Skeletal muscle satellite cell (primary cell): ENCODE results near the gene SLFN14. TPM values are rescaled to one million over a fixed set of nuclear protein-coding genes. Genes with fewer than 3 reads are reported as not detected.
"Not testable (repeated sequence)": the region's sequence is repeated elsewhere in the genome, so short reads cannot be mapped to it uniquely, and the experiment has no call there.

Experiments
- H3K27me3 ChIP-seq: 2 replicates; pipeline ENCODE4 v1.7.0; 2013; ENCODE audit warnings: low read length; ENCODE audit not compliant: control insufficient read depth, insufficient read depth
- H3K36me3 ChIP-seq: 2 replicates; pipeline ENCODE4 v1.7.0; 2013; ENCODE audit warnings: mild to moderate bottlenecking, control low read depth, low read length; ENCODE audit not compliant: insufficient read depth
- H3K4me1 ChIP-seq: 2 replicates; pipeline ENCODE4 v1.7.0; 2013; ENCODE audit warnings: low read length; ENCODE audit not compliant: control insufficient read depth, insufficient read depth
- H3K4me2 ChIP-seq: 2 replicates; pipeline ENCODE4 v1.7.0; 2013; ENCODE audit warnings: mild to moderate bottlenecking, low read length
- H3K4me3 ChIP-seq: 2 replicates; pipeline ENCODE4 v1.7.0; 2013; ENCODE audit warnings: low read length
- H3K9ac ChIP-seq: 2 replicates; pipeline ENCODE4 v1.7.0; 2013; ENCODE audit warnings: mild to moderate bottlenecking, low read depth, low read length, moderate library complexity
- H3K9me3 ChIP-seq: replicated peaks from 2 replicates; pipeline ENCODE4 v1.7.0; 2013; ENCODE audit warnings: mild to moderate bottlenecking, control low read depth, low read length
- small RNA-seq: library from RNA; depleted of rRNA; stranded (forward); fragments of <200 nt; gene quantifications from one replicate; pipeline ENCODE3, GENCODE V24; 2012

SLFN14 gene

GRCh38 chr17:35519906-35520442 lies 40.6 kb downstream of the SLFN14 start:
- no peak overlapping the region for H3K9ac ChIP-seq
- H3K36me3 ChIP-seq, result no peaks in the 10 kb centered on the region
- no peaks in the 10 kb centered on the region for H3K4me1 ChIP-seq
- peaks cover 36% of the 10 kb centered on the region for H3K27me3 ChIP-seq
- no peak overlapping the region for H3K4me3 ChIP-seq
- no peak overlapping the region for H3K4me2 ChIP-seq
- no peaks in the 10 kb centered on the region for H3K9me3 ChIP-seq

DNA sequence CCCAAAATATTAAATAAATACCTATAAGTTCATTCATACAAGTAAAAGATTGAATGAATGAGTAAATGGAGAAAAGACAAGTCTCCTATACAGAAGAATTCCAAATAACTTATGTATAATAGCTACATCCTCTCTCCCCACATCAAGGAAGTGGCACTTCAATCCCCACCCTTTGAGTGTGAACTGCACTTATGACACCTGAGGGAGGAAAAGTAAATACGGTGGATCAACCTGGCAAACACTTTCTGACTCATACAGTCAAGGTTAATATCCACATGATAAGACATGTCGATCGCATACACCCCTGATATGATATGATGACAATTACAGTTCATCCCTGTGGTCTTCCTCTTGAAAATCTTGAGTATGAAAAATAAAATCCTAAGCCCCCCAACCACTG lies 41.2 kb downstream of the SLFN14 start:
- no peaks in the 10 kb centered on the region for H3K9me3 ChIP-seq
- H3K27me3 ChIP-seq, result peaks cover 41% of the 10 kb centered on the region
- no peak overlapping the region for H3K4me3 ChIP-seq
- no peaks in the 10 kb centered on the region for H3K36me3 ChIP-seq
- no peak overlapping the region for H3K4me2 ChIP-seq
- H3K4me1 ChIP-seq, result no peaks in the 10 kb centered on the region
- no peak overlapping the region for H3K9ac ChIP-seq

- not testable (repeated sequence) for H3K4me2 ChIP-seq, H3K36me3 ChIP-seq, H3K4me3 ChIP-seq, H3K9ac ChIP-seq, H3K9me3 ChIP-seq, H3K4me1 ChIP-seq
- H3K27me3 ChIP-seq, result peaks cover 41% of the 10 kb centered on the region
These were observed 42.2 kb downstream of the SLFN14 start for GRCh38 chr17:35518431-35518830.

DNA sequence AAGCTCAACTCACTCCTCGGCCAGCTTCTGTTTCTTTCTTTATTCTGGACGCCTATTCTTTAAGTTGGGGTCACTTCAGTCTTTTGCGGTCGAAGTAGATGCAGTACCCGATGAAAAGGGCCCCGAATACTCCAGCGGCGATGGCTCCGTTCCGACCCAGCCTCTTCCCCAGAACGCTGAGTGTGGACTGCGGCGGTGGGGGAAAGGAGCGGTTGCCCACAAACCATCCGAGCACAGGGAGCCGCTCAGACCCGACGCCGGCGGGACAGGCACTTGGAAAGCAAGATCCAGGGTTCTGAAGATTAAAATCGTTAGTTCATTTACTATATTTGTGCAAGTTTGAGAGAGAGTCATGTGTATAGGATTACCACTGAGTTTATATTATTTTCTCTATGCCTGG lies 45.6 kb downstream of the SLFN14 start:
- peaks cover 42% of the 10 kb centered on the region for H3K27me3 ChIP-seq
- H3K4me1 ChIP-seq, result no peaks in the 10 kb centered on the region
- H3K36me3 ChIP-seq, result no peaks in the 10 kb centered on the region
- H3K4me3 ChIP-seq, result no peak overlapping the region
- H3K9ac ChIP-seq, result no peak overlapping the region
- no peak overlapping the region for H3K4me2 ChIP-seq
- H3K9me3 ChIP-seq, result no peaks in the 10 kb centered on the region

- H3K9me3 ChIP-seq, result no peaks in the 10 kb centered on the region
- no peak overlapping the region for H3K9ac ChIP-seq
- H3K4me2 ChIP-seq, result no peak overlapping the region
- H3K4me1 ChIP-seq, result no peaks in the 10 kb centered on the region
- peaks cover 42% of the 10 kb centered on the region for H3K27me3 ChIP-seq
- H3K4me3 ChIP-seq, result no peak overlapping the region
- H3K36me3 ChIP-seq, result no peaks in the 10 kb centered on the region
These were observed 46.1 kb downstream of the SLFN14 start for GRCh38 chr17:35514564-35514963.

Small RNAs within 50 kb of the gene (small RNA-seq; reads per million reads assigned to genes)
- gene AC004134.1, result not detected
- not detected for gene AC015911.1
- 26.7 reads per million, percentile 94 among the genes with 10 or more reads in this experiment for gene SNORD7
